Sigmoid colon (tissue), 7 donors: ENCODE data around the gene B4GALT6. TPM values are rescaled to one million over a fixed set of nuclear protein-coding genes. Genes with fewer than 3 reads are reported as not detected.

Experiments used
- DNase-seq: peaks from one replicate; pipeline ENCODE4 v3.0.0-alpha.2; 2019
- H3K27ac ChIP-seq, 4 donors: fragments of 200-600 bp; sonication (generic); one replicate each; pipeline ENCODE4 v1.5.1; 2016 to 2019; ENCODE audit warnings: mild to moderate bottlenecking in 1 of 4
- H3K27me3 ChIP-seq, 3 donors: fragments of 200-600 bp; sonication (generic); one replicate each; pipeline ENCODE4 v1.5.1; 2019; ENCODE audit warnings: mild to moderate bottlenecking in 1 of 3
- H3K36me3 ChIP-seq, 4 donors: fragments of 200-600 bp; sonication (generic); one replicate each; pipeline ENCODE4 v1.5.1; 2016 to 2019
- H3K4me1 ChIP-seq, 4 donors: fragments of 200-600 bp; sonication (generic); one replicate each; pipeline ENCODE4 v1.5.1; 2017 to 2019
- H3K4me3 ChIP-seq, 4 donors: fragments of 200-600 bp; sonication (generic); one replicate each; pipeline ENCODE4 v1.5.1; 2017 to 2019; ENCODE audit warnings: mild to moderate bottlenecking in 2 of 4, moderate library complexity in 1 of 4
- H3K9me3 ChIP-seq, 4 donors: fragments of 200-600 bp in 3 of 4; sonication (generic) in 3 of 4; one replicate each; pipeline versions ENCODE4 v1.5.1 to v1.6.1; 2013 to 2019
- CTCF ChIP-seq, 4 experiments: fragments of 450-650 bp in 3 of 4; fragments of 200-600 bp in 1 of 4; IDR thresholded peaks; one replicate each; pipeline ENCODE4 v1.5.1; 2016 to 2019; ENCODE audit warnings: antibody characterized with exemption in 4 of 4, mild to moderate bottlenecking in 3 of 4, moderate library complexity in 2 of 4
- EP300 ChIP-seq, 4 donors: sonication (generic); formaldehyde crosslinking; IDR thresholded peaks; one replicate each; pipeline ENCODE4 v1.6.1; 2017; ENCODE audit warnings: antibody characterized with exemption in 4 of 4
- POLR2A ChIP-seq, 2 donors: fragments of 450-650 bp; IDR thresholded peaks; one replicate each; pipeline ENCODE4 v1.6.1; 2016; ENCODE audit warnings: antibody characterized with exemption in 2 of 2, mild to moderate bottlenecking in 2 of 2, moderate library complexity in 2 of 2
- POLR2AphosphoS5 ChIP-seq, 4 donors: sonication (generic); formaldehyde crosslinking; IDR thresholded peaks; one replicate each; pipeline ENCODE4 v1.6.1; 2017; ENCODE audit warnings: antibody characterized with exemption in 4 of 4
- WGBS, 2 donors: extraction: QIAGEN DNeasy Blood & Tissue Kit; methylation state at CpG; one replicate each; pipeline ENCODE4 v1.1.7; 2013; 5-methylcytosine and 5-hydroxymethylcytosine counted together
- intact Hi-C: fragments of 100-400 bp; cut with DNase I; formaldehyde crosslinking; loops from one replicate; pipeline ENCODE4 v1.15.1; 2023
- polyA plus RNA-seq, 3 donors: library from polyadenylated mRNA; stranded (reverse); fragments of 200-250 nt; gene quantifications; one replicate each; pipeline ENCODE4 v1.2.3, GENCODE V29; 2013
- total RNA-seq, 4 donors: library from RNA; depleted of rRNA; stranded (reverse); fragments of >200 nt; gene quantifications; one replicate each; pipeline ENCODE4 v1.1.0, GENCODE V29; 2016
- donor health status: healthy with polysubstance abuse.
- donor health status: Bipolar disorder and iron deficiency.
- donor health status: healthy.

Gene B4GALT6
- total and polyA plus RNA-seq, 7 donors: 1.2 to 7.8 (median 4.7) TPM; not detected in 1

- whole genome bisulfite sequencing, 2 donors: 80 to 92% methylated on average over 5 of the region's 5 CpGs
- intact Hi-C loops: no loop called here
- no peak overlapping the region for H3K27ac ChIP-seq
Measured at GRCh38 chr18:31585991-31586390, 98.4 kb downstream of the B4GALT6 start.

GRCh38 chr18:31583185-31583854, 101.1 kb downstream of the B4GALT6 start:
- intact Hi-C loops: no loop called here
- Histone ChIP-seq H3K36me3 (no peaks in the 10 kb centered on the region), H3K9me3 (no peaks in the 10 kb centered on the region), H3K27me3 (no peaks in the 10 kb centered on the region), H3K27ac (no peak overlapping the region), H3K4me1 (peaks cover 0 to 10% (median 5%) of the 10 kb centered on the region in 4 donors), H3K4me3 (no peak overlapping the region)
- DNase-seq: no peak
- no peak for TF ChIP-seq EP300 (IDR thresholded peaks at IDR 0.05)
- TF ChIP-seq POLR2A (IDR thresholded peaks at IDR 0.05): no peak
- TF ChIP-seq POLR2AphosphoS5 (IDR thresholded peaks at IDR 0.05): no peak
- no peak for TF ChIP-seq CTCF (IDR thresholded peaks at IDR 0.05)
- 91 to 94% methylated on average over 5 of the region's 5 CpGs for WGBS, 2 donors

More at GRCh38 chr18:31585991-31586390, 98.4 kb downstream of the B4GALT6 start:
- Histone ChIP-seq H3K4me3 (no peak overlapping the region), H3K9me3 (no peaks in the 10 kb centered on the region), H3K27me3 (no peaks in the 10 kb centered on the region), H3K4me1 (peaks cover 0 to 10% (median 5%) of the 10 kb centered on the region in 4 donors), H3K36me3 (no peaks in the 10 kb centered on the region)
- DNase-seq: no peak
- TF ChIP-seq CTCF (IDR thresholded peaks at IDR 0.05): no peak
- no peak for TF ChIP-seq POLR2A (IDR thresholded peaks at IDR 0.05)

GRCh38 chr18:31581498-31582197, 102.7 kb downstream of the B4GALT6 start:
- intact Hi-C loops: no loop called here
- no peak for DNase-seq
- Histone ChIP-seq H3K27ac (no peak overlapping the region), H3K4me1 (peaks cover 0 to 10% (median 5%) of the 10 kb centered on the region in 4 donors), H3K9me3 (no peaks in the 10 kb centered on the region), H3K36me3 (no peaks in the 10 kb centered on the region), H3K4me3 (no peak overlapping the region), H3K27me3 (no peaks in the 10 kb centered on the region)
- 30 to 32% methylated on average over 4 of the region's 4 CpGs for WGBS, 2 donors
- TF ChIP-seq EP300 (IDR thresholded peaks at IDR 0.05): no peak
- no peak for TF ChIP-seq POLR2A (IDR thresholded peaks at IDR 0.05)
- TF ChIP-seq POLR2AphosphoS5 (IDR thresholded peaks at IDR 0.05): no peak
- no peak for TF ChIP-seq CTCF (IDR thresholded peaks at IDR 0.05)

- intact Hi-C loops: no loop called here
- TF ChIP-seq POLR2A (IDR thresholded peaks at IDR 0.05) (no peak), POLR2AphosphoS5 (IDR thresholded peaks at IDR 0.05) (no peak), CTCF (IDR thresholded peaks at IDR 0.05) (no peak), EP300 (IDR thresholded peaks at IDR 0.05) (no peak)
- WGBS, 2 donors: 97 to 99% methylated on average over 2 of the region's 2 CpGs
Measured at GRCh38 chr18:31579375-31579774, 105.0 kb downstream of the B4GALT6 start.

More at GRCh38 chr18:31579375-31579774, 105.0 kb downstream of the B4GALT6 start:
- Histone ChIP-seq H3K36me3 (no peaks in the 10 kb centered on the region), H3K4me1 (peaks cover 0 to 10% (median 5%) of the 10 kb centered on the region in 4 donors), H3K27ac (no peak overlapping the region), H3K4me3 (no peak overlapping the region), H3K9me3 (no peaks in the 10 kb centered on the region), H3K27me3 (no peaks in the 10 kb centered on the region)
- DNase-seq: no peak
